Measurements from ENCODE around the gene MAP7D1. TPM values are rescaled to one million over a fixed set of nuclear protein-coding genes. Genes with fewer than 3 reads are reported as not detected.
A peak's percentile ranks its signal among the peaks of the same experiment; 100 is the strongest.

MAP7D1 gene
- total and polyA plus RNA-seq, 2 of the 13 experiments (the other 11 are each of a cell fraction or from before 2014, with no cell fraction given), result 5.6 to 7.2 TPM

- Histone ChIP-seq H3K4me3 (replicated peaks in 1 of 3; ENCODE audit: insufficient read depth in 1 of 3, low read depth in 2 of 3, low read length in 3 of 3) (no peak overlapping the region; a peak in 1 of 6 replicates), H3K36me3 (replicated peaks in 1 of 2; ENCODE audit: control insufficient read depth in 1 of 2, insufficient read depth in 2 of 2, low read length in 2 of 2) (no peaks in the 10 kb centered on the region), H4K20me1 (ENCODE audit: insufficient read depth, low read length) (no peaks in the 10 kb centered on the region), H3K4me1 (ENCODE audit: insufficient read depth, low read length) (peaks cover 49% of the 10 kb centered on the region), H3K4me2 (ENCODE audit: low read depth, low read length) (peak overlapping the region; percentile 56), H3K27ac (ENCODE audit: extremely low read length, insufficient read depth, low read length) (no peak overlapping the region), H3K27me3 (ENCODE audit: control insufficient read depth in 1 of 2, insufficient read depth in 2 of 2, low read length in 2 of 2) (peaks cover 7 to 39% of the 10 kb centered on the region in 2 experiments; a peak in 4 of 5 replicates), H3K9ac (ENCODE audit: insufficient read depth, low read depth, low read length) (no peak overlapping the region), H2AFZ (ENCODE audit: low read length) (no peak overlapping the region), H3K79me2 (ENCODE audit: insufficient read depth, low read length) (no peaks in the 10 kb centered on the region), H3K9me3 (ENCODE audit: low read length) (no peaks in the 10 kb centered on the region)
- BruUV-seq (replicated peaks), result no TSS peak
- WGBS (ENCODE audit: low lambda C conversion rate), result 28% methylated on average over 6 of the region's 7 CpGs
- in situ Hi-C loops (cut with HindIII; ENCODE audit: extremely low pct_ligation_motif_present, low pct_unique_long_range_greater_than_20kb) (no loop called here), intact Hi-C loops (cut with micrococcal nuclease; ENCODE audit: unreplicated experiment) (no loop called here)
- ChIA-PET CTCF (ENCODE audit: low intra/inter-chr PET ratio, low total read pairs) (interaction anchor here (0.9 kb wide), 1 partner anchor 61 kb away, joined by 3 read pairs; no protein-coding TSS in a partner anchor), POLR2A (no interaction called here)
- no peak for FAIRE-seq
- no peak for DNase-seq (ENCODE audit: low spot score)
- no peak for ATAC-seq
- 0 out of 2 replicates have a peak, but pooled peaks have one; percentile 8 for TF ChIP-seq ZNF687 (CRISPR knock-in tag; IDR thresholded peaks at IDR 0.05)
- no peak for TF ChIP-seq ZBTB8A (CRISPR knock-in tag; IDR thresholded peaks at IDR 0.05; ENCODE audit: borderline replicate concordance, low read depth)
- no peak for TF ChIP-seq FOXA1 (IDR thresholded peaks at IDR 0.05)
- peak; percentile 45; the same call in 1 of the 2 replicates for TF ChIP-seq FOXA1 (CRISPR knock-in tag; IDR thresholded peaks at IDR 0.05)
- TF ChIP-seq ZNF530 (CRISPR knock-in tag; IDR thresholded peaks at IDR 0.05; ENCODE audit: low read depth), result no peak
- no peak for TF ChIP-seq GATA4 (IDR thresholded peaks at IDR 0.05; ENCODE audit: borderline replicate concordance, low read depth)
- TF ChIP-seq ZNF646 (CRISPR knock-in tag; IDR thresholded peaks at IDR 0.05), result peak; percentile 49
Observed at GRCh38 chr1:36126797-36127500, 29.0 kb upstream of the MAP7D1 start.
